ENCODE results near the gene TLCD5.

TLCD5 gene

GRCh38 chr11:120306519-120307242, 18.4 kb upstream of the TLCD5 start:
- TF ChIP-seq, protein P1, sequence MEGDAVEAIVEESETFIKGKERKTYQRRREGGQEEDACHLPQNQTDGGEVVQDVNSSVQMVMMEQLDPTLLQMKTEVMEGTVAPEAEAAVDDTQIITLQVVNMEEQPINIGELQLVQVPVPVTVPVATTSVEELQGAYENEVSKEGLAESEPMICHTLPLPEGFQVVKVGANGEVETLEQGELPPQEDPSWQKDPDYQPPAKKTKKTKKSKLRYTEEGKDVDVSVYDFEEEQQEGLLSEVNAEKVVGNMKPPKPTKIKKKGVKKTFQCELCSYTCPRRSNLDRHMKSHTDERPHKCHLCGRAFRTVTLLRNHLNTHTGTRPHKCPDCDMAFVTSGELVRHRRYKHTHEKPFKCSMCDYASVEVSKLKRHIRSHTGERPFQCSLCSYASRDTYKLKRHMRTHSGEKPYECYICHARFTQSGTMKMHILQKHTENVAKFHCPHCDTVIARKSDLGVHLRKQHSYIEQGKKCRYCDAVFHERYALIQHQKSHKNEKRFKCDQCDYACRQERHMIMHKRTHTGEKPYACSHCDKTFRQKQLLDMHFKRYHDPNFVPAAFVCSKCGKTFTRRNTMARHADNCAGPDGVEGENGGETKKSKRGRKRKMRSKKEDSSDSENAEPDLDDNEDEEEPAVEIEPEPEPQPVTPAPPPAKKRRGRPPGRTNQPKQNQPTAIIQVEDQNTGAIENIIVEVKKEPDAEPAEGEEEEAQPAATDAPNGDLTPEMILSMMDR (IDR thresholded peaks at IDR 0.05; ENCODE audit: low read depth, low read length, missing control alignments): no peak
- no peak overlapping the region for H3K4me3 ChIP-seq (ENCODE audit: low read depth, low read length)
- DNase-seq (ENCODE audit: low read depth): no peak

GRCh38 chr11:120307476-120307875, 17.6 kb upstream of the TLCD5 start:
- H3K4me3 ChIP-seq (ENCODE audit: low read depth, low read length): no peak overlapping the region
- TF ChIP-seq, protein P1 (IDR thresholded peaks at IDR 0.05; ENCODE audit: low read depth, low read length, missing control alignments): no peak
- no peak for DNase-seq (ENCODE audit: low read depth)

GRCh38 chr11:120308081-120308480, 17.0 kb upstream of the TLCD5 start:
- TF ChIP-seq, protein P1 (IDR thresholded peaks at IDR 0.05; ENCODE audit: low read depth, low read length, missing control alignments): no peak
- no peak overlapping the region for H3K4me3 ChIP-seq (ENCODE audit: low read depth, low read length)
- DNase-seq (ENCODE audit: low read depth): no peak

- H3K4me3 ChIP-seq (ENCODE audit: low read depth, low read length): no peak overlapping the region
- TF ChIP-seq, protein P1 (IDR thresholded peaks at IDR 0.05; ENCODE audit: low read depth, low read length, missing control alignments): no peak
- no peak for DNase-seq (ENCODE audit: low read depth)
Measured at GRCh38 chr11:120310870-120311269, 14.2 kb upstream of the TLCD5 start.

DNA sequence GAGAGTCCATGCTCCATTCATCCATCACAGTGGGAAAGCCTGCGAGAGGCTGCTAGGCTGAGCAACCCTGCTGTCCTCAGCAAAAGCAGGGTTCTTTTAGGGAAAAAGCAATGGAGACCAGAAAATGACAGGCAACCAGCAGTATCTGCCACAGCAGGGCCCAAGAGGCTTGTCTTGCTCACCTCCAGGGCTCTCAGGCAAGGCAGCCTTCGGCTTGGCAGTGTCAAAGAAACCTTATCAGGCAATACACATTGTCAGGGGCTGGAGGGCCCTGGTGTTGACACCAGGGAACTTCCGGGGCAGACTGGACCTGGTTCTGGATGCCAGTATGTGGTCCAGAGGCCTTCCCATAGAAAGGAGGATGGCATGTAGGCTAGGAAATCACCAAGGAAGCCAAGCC, 10.2 kb upstream of the TLCD5 start:
- DNase-seq (ENCODE audit: low read depth): no peak
- H3K4me3 ChIP-seq (ENCODE audit: low read depth, low read length): no peak overlapping the region
- TF ChIP-seq, protein P1 (IDR thresholded peaks at IDR 0.05; ENCODE audit: low read depth, low read length, missing control alignments): no peak

DNA sequence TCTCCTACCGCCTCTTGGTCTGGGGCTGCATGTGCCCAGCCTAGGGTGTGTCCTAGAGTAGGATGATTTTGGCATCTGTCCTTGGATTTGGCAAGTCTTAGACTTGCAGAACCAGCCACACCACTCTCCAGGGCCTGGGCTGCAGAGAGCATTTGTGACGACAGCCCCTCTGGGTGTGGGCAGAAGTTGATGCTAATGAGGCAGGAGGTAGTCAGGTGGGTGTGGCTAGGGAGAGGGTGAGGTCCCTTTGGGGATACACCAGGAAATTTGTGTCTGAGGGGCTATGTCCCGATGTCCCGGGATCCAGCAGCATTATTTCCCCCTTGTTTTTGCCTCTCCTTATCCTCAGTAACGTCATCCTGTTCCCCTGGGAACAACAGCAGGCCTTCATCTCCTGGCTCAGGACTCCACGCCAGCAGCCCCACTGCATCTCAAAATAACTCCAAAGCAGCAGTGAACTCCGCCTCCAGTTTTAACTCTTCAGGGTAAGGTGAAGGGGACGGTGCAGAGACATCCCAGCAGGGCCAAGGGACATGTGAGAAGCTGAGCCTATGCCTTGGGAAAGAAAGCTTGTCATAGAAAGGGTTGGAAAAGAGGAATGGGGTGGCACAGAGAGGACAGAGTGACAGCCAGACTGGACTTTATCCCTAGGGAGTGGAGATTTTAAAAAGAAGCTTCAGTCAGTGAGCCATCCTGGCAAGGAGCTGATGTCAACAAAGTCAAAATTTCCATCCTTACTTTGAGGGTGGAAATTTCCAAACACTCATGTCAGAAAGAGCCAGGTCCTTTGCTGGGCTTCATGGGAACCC, 8.0 kb upstream of the TLCD5 start:
- TF ChIP-seq, protein P1 (IDR thresholded peaks at IDR 0.05; ENCODE audit: low read depth, low read length, missing control alignments): no peak
- H3K4me3 ChIP-seq (ENCODE audit: low read depth, low read length): no peak overlapping the region
- no peak for DNase-seq (ENCODE audit: low read depth)

Measured in GM12864 (cell line).